NT2/D1 (cell line): ENCODE measurements around the gene SGSM1.

ENCODE experiments used
- SUZ12 ChIP-seq: IDR thresholded peaks from 2 replicates; pipeline ENCODE4 v1.6.1; 2011; ENCODE audit not compliant: insufficient read length, insufficient read depth; ENCODE audit errors: extremely low read depth
- YY1 ChIP-seq: IDR thresholded peaks from 2 replicates; pipeline ENCODE4 v1.6.1; 2011; ENCODE audit not compliant: insufficient read length, insufficient read depth

DNA sequence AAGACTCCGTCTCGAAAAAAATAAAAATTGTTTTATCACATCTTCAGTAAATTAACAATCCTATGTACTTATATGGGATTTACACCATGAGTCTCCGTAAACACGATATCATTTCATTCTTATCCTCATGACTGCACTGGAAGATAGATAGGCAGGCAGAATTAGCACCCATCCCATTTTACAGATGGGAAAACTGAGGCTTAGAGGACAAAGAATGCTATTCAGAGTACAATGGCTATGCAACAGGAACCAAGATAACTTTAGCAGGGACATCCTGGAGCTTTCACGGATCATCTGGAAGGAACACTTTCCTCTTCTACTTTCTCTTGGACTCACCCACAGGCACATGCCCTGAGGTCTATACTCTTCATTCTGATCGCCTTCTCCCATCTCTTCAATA is 14.6 kb upstream of the SGSM1 start:
- TF ChIP-seq SUZ12 (no peak), YY1 (no peak)
